Spleen (tissue), 7 donors: Measurements from ENCODE around the gene FAM120A.

ENCODE experiments used
- POLR2A ChIP-seq, 3 donors: fragments of 450-650 bp; IDR thresholded peaks; one replicate each; pipeline ENCODE4 v1.5.1; 2017; ENCODE audit warnings: antibody characterized with exemption in 3 of 3, mild to moderate bottlenecking in 1 of 3
- TF ChIP-seq, protein P1 (sequence below), 11 experiments: fragments of 200-600 bp in 7 of 11; fragments of 450-650 bp in 4 of 11; sonication (generic) in 4 of 11; IDR thresholded peaks in 8 of 11; conservative IDR thresholded peaks in 3 of 11; 1 replicate in 7 of 11; 2 replicates in 4 of 11; pipeline versions ENCODE4 v1.4.0 to v1.8.0; 2016 to 2021; ENCODE audit warnings: antibody characterized with exemption in 11 of 11, inconsistent platforms in 4 of 11, mild to moderate bottlenecking in 1 of 11
- donor health status: DM: no; HTN: no; CAD: no; lungs with moderate emphysema.
- donor health status: DM: no; HTN: no; CAD: no.
- donor health status: DM: no; HTN: no; CAD: no.

DNA sequence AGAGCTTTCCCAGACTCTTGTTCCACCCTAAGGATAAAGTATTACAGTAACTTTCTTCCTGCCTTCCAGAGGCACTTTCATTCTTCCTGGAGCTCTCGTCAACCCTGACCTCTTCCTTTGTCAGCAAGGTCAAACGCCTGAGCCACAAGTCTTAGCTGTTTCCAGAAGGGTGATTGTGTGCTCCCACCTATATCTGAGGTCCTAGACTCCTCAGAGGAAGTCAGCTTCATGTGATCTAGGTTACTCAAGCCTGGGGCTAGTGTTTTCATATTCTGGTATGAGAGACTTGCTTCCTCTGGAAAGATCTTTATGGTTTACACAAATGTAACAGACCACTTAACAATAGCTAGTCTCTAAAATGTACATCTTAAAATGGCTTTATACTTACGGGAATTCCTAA lies 5.4 kb upstream of the FAM120A start:
- TF ChIP-seq POLR2A (IDR thresholded peaks at IDR 0.05) = no peak
- TF ChIP-seq, protein P1, sequence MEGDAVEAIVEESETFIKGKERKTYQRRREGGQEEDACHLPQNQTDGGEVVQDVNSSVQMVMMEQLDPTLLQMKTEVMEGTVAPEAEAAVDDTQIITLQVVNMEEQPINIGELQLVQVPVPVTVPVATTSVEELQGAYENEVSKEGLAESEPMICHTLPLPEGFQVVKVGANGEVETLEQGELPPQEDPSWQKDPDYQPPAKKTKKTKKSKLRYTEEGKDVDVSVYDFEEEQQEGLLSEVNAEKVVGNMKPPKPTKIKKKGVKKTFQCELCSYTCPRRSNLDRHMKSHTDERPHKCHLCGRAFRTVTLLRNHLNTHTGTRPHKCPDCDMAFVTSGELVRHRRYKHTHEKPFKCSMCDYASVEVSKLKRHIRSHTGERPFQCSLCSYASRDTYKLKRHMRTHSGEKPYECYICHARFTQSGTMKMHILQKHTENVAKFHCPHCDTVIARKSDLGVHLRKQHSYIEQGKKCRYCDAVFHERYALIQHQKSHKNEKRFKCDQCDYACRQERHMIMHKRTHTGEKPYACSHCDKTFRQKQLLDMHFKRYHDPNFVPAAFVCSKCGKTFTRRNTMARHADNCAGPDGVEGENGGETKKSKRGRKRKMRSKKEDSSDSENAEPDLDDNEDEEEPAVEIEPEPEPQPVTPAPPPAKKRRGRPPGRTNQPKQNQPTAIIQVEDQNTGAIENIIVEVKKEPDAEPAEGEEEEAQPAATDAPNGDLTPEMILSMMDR (IDR thresholded peaks at IDR 0.05 in 8 of 11, conservative IDR thresholded peaks at IDR 0.05 in 3 of 11) = no peak
